Karpas-422 (cell line): ENCODE measurements around the gene ITGB3BP. TPM values are rescaled to one million over a fixed set of nuclear protein-coding genes. Genes with fewer than 3 reads are reported as not detected.

Source experiments
- DNase-seq: peaks from one replicate; pipeline ENCODE4 v3.0.0-alpha.2; 2015
- H2AFZ ChIP-seq: fragments of 200-600 bp; sonication (generic); 2 replicates; pipeline ENCODE4 v1.6.1; 2014; ENCODE audit warnings: antibody characterized with exemption, low read length, mixed read lengths
- H3K27ac ChIP-seq: fragments of 200-600 bp; sonication (generic); 2 replicates; pipeline ENCODE4 v1.5.1; 2014; ENCODE audit warnings: mild to moderate bottlenecking, low read length, moderate library complexity
- H3K27me3 ChIP-seq: fragments of 200-600 bp; sonication (generic); 2 replicates; pipeline ENCODE4 v1.6.1; 2014; ENCODE audit warnings: low read length, mixed read lengths
- H3K36me3 ChIP-seq: fragments of 200-600 bp; sonication (generic); 2 replicates; pipeline ENCODE4 v1.6.1; 2014; ENCODE audit warnings: low read length, mixed read lengths; ENCODE audit not compliant: insufficient read depth
- H3K4me1 ChIP-seq: fragments of 200-600 bp; sonication (generic); 2 replicates; pipeline ENCODE4 v1.6.1; 2014; ENCODE audit warnings: mild to moderate bottlenecking, low read length, mixed read lengths
- H3K4me2 ChIP-seq: fragments of 200-600 bp; sonication (generic); 2 replicates; pipeline ENCODE4 v1.6.1; 2014; ENCODE audit warnings: low read length, low read depth, mild to moderate bottlenecking; ENCODE audit not compliant: poor library complexity, severe bottlenecking
- H3K4me3 ChIP-seq: fragments of 200-600 bp; sonication (generic); 2 replicates; pipeline ENCODE4 v1.5.1; 2014; ENCODE audit warnings: mild to moderate bottlenecking, antibody characterized with exemption, low read length, mixed read lengths
- H3K79me2 ChIP-seq: fragments of 200-600 bp; sonication (generic); 2 replicates; pipeline ENCODE4 v1.6.1; 2014; ENCODE audit warnings: mild to moderate bottlenecking, low read length, mixed read lengths
- H3K9ac ChIP-seq: fragments of 200-600 bp; sonication (generic); 2 replicates; pipeline ENCODE4 v1.6.0; 2014; ENCODE audit warnings: low read length
- H3K9me2 ChIP-seq: fragments of 200-600 bp; sonication (generic), shearing (Covaris generic); replicated peaks from 2 replicates; pipeline ENCODE4 v1.6.0; 2014; ENCODE audit warnings: mild to moderate bottlenecking, low read length, moderate library complexity; ENCODE audit not compliant: insufficient read depth
- H3K9me3 ChIP-seq: fragments of 300-700, 200-600 bp; sonication (generic); 2 replicates; pipeline ENCODE4 v1.6.1; 2014; ENCODE audit warnings: low read length, mixed read lengths
- H4K20me1 ChIP-seq: fragments of 200-600 bp; sonication (generic); 2 replicates; pipeline ENCODE4 v1.6.1; 2014; ENCODE audit warnings: mild to moderate bottlenecking, antibody characterized with exemption, low read length, low read depth; ENCODE audit not compliant: insufficient read depth
- total RNA-seq: library from RNA; depleted of rRNA; stranded (reverse); fragments of >200 nt; shearing (Covaris generic); gene quantifications from 2 replicates; pipeline ENCODE4 v1.2.3, GENCODE V29; 2014; ENCODE audit warnings: low replicate concordance

ITGB3BP gene
- total RNA-seq, 1 experiment from 2014 or later: 104 TPM

DNA sequence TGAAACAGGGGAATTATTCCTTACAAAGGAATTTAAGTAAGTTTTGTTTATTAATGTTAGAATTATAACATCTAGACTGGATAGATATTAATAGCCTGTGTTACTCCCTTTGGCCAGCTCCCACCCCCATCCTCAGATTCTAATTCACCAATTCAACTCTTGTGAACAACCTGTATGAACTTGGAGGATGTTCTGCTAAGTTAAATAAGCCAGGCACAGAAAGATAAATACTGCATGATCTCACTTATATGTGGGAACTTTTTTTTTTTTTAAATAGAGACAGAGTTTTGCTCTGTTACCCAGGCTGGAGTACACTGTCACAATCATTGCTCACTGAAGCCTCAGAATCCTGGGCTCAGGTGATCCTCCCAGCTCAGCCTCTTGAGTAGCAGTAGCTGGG lies 32.5 kb upstream of the ITGB3BP start:
- no peaks in the 10 kb centered on the region for H3K9me3 ChIP-seq
- no peak overlapping the region for H3K9ac ChIP-seq
- H4K20me1 ChIP-seq: no peaks in the 10 kb centered on the region
- H2AFZ ChIP-seq: no peak overlapping the region
- no peaks in the 10 kb centered on the region for H3K4me1 ChIP-seq
- H3K36me3 ChIP-seq: no peaks in the 10 kb centered on the region
- H3K27me3 ChIP-seq: no peaks in the 10 kb centered on the region
- H3K79me2 ChIP-seq: no peaks in the 10 kb centered on the region
- H3K9me2 ChIP-seq: no peaks in the 10 kb centered on the region
- H3K4me2 ChIP-seq: no peak overlapping the region
- DNase-seq: no peak
- no peak overlapping the region for H3K27ac ChIP-seq
- H3K4me3 ChIP-seq: no peak overlapping the region

DNA sequence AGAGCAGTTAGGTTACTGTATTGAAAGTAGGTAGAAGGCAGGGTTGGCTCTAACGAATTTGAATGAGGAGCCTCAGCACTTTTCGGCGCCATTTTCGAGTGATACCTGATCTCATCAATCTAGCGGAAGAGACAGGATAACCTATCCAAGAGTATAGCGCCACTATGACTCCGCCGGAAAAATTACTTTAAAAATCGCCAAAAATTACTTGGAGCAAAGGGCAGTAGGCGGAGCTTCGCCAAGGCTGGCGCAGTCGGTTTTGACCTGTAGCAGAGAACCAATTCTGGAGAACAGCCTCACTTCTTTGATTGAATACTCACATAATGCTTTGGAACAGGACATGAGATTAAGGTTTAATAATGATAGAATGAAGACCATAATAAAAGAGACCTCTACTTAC lies 25.9 kb upstream of the ITGB3BP start:
- H3K9ac ChIP-seq: no peak overlapping the region
- no peak for DNase-seq
- no peaks in the 10 kb centered on the region for H4K20me1 ChIP-seq
- H3K9me3 ChIP-seq: no peaks in the 10 kb centered on the region
- H2AFZ ChIP-seq: no peak overlapping the region
- no peak overlapping the region for H3K27ac ChIP-seq
- no peak overlapping the region for H3K4me3 ChIP-seq
- H3K36me3 ChIP-seq: no peaks in the 10 kb centered on the region
- H3K4me2 ChIP-seq: no peak overlapping the region
- H3K27me3 ChIP-seq: no peaks in the 10 kb centered on the region
- H3K4me1 ChIP-seq: no peaks in the 10 kb centered on the region
- H3K79me2 ChIP-seq: no peaks in the 10 kb centered on the region
- H3K9me2 ChIP-seq: no peaks in the 10 kb centered on the region

DNA sequence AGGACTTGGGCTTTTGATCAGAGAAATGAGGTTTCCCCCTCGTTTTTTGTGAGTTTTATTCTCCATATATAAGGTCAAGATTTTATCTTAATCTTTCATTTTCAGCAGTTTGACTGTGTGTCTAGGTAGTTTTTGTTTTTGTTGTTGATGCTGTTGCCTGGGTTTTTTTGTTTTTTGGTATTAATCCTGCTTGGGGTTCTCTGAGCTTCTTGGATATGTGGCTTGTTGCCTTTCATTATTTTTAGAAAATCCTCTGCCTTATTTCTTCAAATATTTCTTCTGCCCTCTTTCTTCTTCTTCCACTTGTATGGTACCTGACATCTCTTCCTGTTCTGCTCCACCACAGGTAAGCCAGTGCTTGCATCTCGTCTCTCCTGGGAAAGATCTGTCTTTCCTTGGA lies 25.3 kb upstream of the ITGB3BP start:
- Histone ChIP-seq H3K27ac (no peak overlapping the region), H3K9ac (no peak overlapping the region), H2AFZ (no peak overlapping the region), H3K9me2 (no peaks in the 10 kb centered on the region), H3K4me1 (no peaks in the 10 kb centered on the region), H4K20me1 (no peaks in the 10 kb centered on the region), H3K9me3 (no peaks in the 10 kb centered on the region), H3K79me2 (no peaks in the 10 kb centered on the region), H3K27me3 (no peaks in the 10 kb centered on the region), H3K4me3 (no peak overlapping the region), H3K36me3 (no peaks in the 10 kb centered on the region), H3K4me2 (no peak overlapping the region)
- DNase-seq: no peak

DNA sequence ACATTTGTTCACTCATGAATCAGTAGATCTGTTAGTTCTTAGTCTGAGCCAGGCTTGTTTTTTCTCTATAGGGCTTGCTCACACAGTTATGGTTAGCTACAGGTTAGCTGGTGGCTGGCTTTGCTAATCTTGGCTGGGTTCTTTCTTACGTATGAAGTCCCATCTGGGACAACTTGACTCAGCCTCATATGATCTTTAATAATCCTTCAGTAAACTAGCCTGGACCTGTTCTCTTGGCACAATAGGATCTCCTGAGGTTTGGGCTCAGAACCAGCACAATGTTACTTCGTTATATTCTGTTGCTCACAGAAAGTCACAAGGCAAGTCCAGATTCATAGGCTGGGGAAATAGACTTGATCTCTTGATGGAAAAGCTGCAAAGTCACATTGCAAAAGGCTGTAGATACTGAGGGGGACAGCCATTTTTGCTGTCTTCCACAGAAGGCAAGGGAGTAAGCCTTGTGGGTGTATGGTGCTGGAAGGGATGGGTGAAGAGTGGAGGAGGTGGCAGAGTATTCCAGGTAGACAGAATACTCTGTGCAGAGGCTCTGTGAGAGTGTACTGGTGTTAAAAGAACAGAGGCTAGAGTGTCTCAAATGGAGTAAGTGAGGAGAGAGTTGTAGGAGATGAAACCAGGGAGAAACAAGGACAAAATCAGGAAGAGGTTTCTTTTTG lies 24.7 kb upstream of the ITGB3BP start:
- Histone ChIP-seq H3K36me3 (no peaks in the 10 kb centered on the region), H3K9me2 (no peaks in the 10 kb centered on the region), H3K27ac (no peak overlapping the region), H3K4me2 (no peak overlapping the region), H2AFZ (no peak overlapping the region), H3K4me3 (no peak overlapping the region), H3K27me3 (no peaks in the 10 kb centered on the region), H3K79me2 (no peaks in the 10 kb centered on the region), H3K4me1 (no peaks in the 10 kb centered on the region), H4K20me1 (no peaks in the 10 kb centered on the region), H3K9ac (no peak overlapping the region), H3K9me3 (no peaks in the 10 kb centered on the region)
- DNase-seq: no peak

DNA sequence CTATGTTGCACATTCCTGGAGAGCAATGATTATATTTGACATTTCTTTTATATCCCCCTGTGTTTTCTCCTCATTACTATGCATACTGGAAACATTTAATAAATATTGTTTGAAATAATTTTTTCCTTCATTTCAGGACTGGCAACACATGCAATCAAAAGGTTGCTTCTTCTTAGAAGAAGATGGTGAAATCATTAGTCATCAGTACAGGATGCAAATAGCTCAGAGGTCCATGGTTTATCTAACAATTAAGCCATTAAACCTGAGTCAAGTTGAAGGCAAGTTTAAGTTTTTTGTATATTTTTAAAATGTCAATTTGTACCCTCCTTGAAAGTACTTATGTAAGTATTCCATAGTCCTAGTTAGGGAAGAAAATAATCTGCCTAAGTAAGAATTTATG lies 22.8 kb upstream of the ITGB3BP start:
- H4K20me1 ChIP-seq: no peaks in the 10 kb centered on the region
- no peak overlapping the region for H3K4me3 ChIP-seq
- no peaks in the 10 kb centered on the region for H3K79me2 ChIP-seq
- no peaks in the 10 kb centered on the region for H3K9me2 ChIP-seq
- H3K9ac ChIP-seq: no peak overlapping the region
- H2AFZ ChIP-seq: no peak overlapping the region
- no peaks in the 10 kb centered on the region for H3K36me3 ChIP-seq
- no peak for DNase-seq
- no peak overlapping the region for H3K4me2 ChIP-seq
- no peaks in the 10 kb centered on the region for H3K27me3 ChIP-seq
- H3K4me1 ChIP-seq: no peaks in the 10 kb centered on the region
- no peak overlapping the region for H3K27ac ChIP-seq
- no peaks in the 10 kb centered on the region for H3K9me3 ChIP-seq

DNA sequence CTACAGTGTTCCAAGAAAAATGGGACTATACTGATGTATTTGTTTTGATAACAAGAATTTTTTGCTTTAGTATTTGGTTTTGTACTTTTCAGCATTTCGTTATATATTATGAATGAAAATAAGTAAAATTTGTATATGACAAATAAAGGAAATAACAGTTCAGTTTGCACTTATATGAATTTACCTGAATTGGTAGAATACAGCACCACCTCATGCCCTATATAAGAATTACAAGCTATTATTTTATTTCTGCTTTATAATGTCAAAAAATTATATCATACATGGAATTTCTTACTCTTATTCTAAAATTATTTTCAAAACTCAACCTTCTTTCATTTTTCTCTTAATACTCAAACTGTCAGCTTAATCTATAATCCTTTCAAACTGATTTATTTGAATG lies 14.9 kb upstream of the ITGB3BP start:
- Histone ChIP-seq H3K27me3 (no peaks in the 10 kb centered on the region), H2AFZ (no peak overlapping the region), H3K4me1 (0 out of 2 replicates have a peak, but pooled peaks cover 3% of the 10 kb centered on the region), H3K4me3 (no peak overlapping the region), H4K20me1 (no peaks in the 10 kb centered on the region), H3K9me2 (no peaks in the 10 kb centered on the region), H3K4me2 (no peak overlapping the region), H3K9ac (no peak overlapping the region), H3K36me3 (peaks cover 19% of the 10 kb centered on the region; the same call in 1 of the 2 replicates), H3K9me3 (no peaks in the 10 kb centered on the region), H3K27ac (no peak overlapping the region), H3K79me2 (no peaks in the 10 kb centered on the region)
- DNase-seq: peak; percentile 64

DNA sequence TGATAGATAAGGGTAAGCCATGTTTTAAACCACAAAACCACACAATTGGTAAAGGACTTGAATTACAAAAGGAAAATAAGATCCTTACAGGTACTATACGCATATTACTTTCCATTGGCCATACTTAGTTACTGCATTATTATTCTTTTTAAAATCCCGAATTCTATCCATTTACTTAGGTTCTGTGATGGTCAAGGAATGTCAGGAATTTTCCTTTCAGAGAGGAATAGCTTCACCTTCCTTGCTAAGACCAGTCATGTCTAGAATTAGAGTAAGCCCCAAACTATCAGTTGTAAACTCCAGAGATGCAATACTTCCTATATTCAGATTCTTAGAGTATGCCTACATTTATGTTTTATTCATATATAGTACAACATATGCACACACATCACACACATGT lies 14.0 kb upstream of the ITGB3BP start:
- H3K9me2 ChIP-seq: no peaks in the 10 kb centered on the region
- H3K4me2 ChIP-seq: no peak overlapping the region
- no peaks in the 10 kb centered on the region for H3K9me3 ChIP-seq
- H3K9ac ChIP-seq: no peak overlapping the region
- no peaks in the 10 kb centered on the region for H4K20me1 ChIP-seq
- 0 out of 2 replicates have a peak, but pooled peaks cover 3% of the 10 kb centered on the region for H3K4me1 ChIP-seq
- no peak overlapping the region for H2AFZ ChIP-seq
- no peak overlapping the region for H3K4me3 ChIP-seq
- no peak for DNase-seq
- H3K36me3 ChIP-seq: peaks cover 27% of the 10 kb centered on the region; the same call in 1 of the 2 replicates
- H3K79me2 ChIP-seq: no peaks in the 10 kb centered on the region
- no peaks in the 10 kb centered on the region for H3K27me3 ChIP-seq
- no peak overlapping the region for H3K27ac ChIP-seq

DNA sequence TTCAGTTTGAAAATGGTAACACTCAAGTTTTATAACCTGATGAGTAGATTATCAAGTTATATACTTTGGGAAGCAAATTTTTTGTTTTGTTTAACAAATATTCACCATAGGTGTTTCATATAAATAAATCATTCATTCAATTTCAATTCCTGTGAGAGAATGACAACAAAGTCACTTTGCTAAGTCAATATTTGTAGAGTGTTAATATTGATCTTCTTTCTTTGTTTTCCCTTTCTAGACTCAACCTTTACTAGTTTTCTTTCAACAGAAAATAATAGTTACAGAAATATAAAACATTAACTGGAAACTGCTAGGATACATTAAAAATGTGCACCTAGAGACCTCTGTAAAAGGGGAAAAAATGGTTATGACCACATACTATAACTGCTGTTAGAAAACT lies 11.4 kb upstream of the ITGB3BP start:
- Histone ChIP-seq H4K20me1 (no peaks in the 10 kb centered on the region), H3K9ac (no peak overlapping the region), H3K4me3 (no peak overlapping the region), H3K9me3 (no peaks in the 10 kb centered on the region), H3K36me3 (peaks cover 28% of the 10 kb centered on the region; the same call in 1 of the 2 replicates), H3K9me2 (no peaks in the 10 kb centered on the region), H3K79me2 (no peaks in the 10 kb centered on the region), H3K4me1 (0 out of 2 replicates have a peak, but pooled peaks cover 3% of the 10 kb centered on the region), H3K27ac (no peak overlapping the region), H2AFZ (no peak overlapping the region), H3K4me2 (no peak overlapping the region), H3K27me3 (no peaks in the 10 kb centered on the region)
- no peak for DNase-seq
